ENCODE results near the gene MAGEL2. TPM values are rescaled to one million over a fixed set of nuclear protein-coding genes. Genes with fewer than 3 reads are reported as not detected.

MAGEL2 gene
- total and polyA plus RNA-seq, 2 experiments from 2014 or later: 4.8 to 10.1 TPM

DNA sequence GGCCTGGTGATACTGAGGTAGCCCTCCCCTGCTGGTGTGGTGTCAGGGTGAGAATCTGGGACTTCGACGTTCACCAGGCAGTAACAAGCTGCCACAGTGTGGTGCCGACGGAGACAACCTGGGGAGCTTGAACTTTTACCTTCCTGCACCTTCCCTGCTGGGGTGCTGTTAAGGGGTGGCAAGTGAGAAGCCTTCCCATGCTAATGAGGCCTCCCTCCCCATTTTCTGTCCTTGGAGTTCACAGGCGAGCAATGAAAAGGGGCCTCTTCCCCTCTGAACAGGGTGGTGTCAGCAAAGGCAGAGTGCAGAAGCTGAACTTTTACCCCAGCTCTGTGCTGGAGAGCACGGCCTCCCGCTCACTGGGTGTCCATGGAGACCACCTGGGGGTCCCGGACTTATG, 13.5 kb downstream of the MAGEL2 start:
- H3K27me3 Mint-ChIP-seq (ENCODE audit: insufficient read depth, low read depth, poor library complexity): peaks cover 19% of the 10 kb centered on the region
- no peak overlapping the region for H3K4me2 ChIP-seq
- no peak overlapping the region for H3K27ac Mint-ChIP-seq
- no peaks in the 10 kb centered on the region for H4K20me1 ChIP-seq (replicated peaks; ENCODE audit: insufficient read depth)
- TF ChIP-seq EZH2phosphoT487 (IDR thresholded peaks at IDR 0.05; ENCODE audit: unreplicated experiment) (no peak), POLR2AphosphoS5 (IDR thresholded peaks at IDR 0.05; ENCODE audit: low read depth) (no peak), EZH2 (IDR thresholded peaks at IDR 0.05; ENCODE audit: low read depth, unreplicated experiment) (no peak), JUNB (IDR thresholded peaks at IDR 0.05; ENCODE audit: unreplicated experiment) (no peak), CREB1 (CRISPR knock-in tag; IDR thresholded peaks at IDR 0.05; ENCODE audit: low read depth) (no peak), ZNF331 (CRISPR knock-in tag; IDR thresholded peaks at IDR 0.05; ENCODE audit: low read depth) (no peak), CTCF (conservative IDR thresholded peaks at IDR 0.05; ENCODE audit: low read depth in 2 of 2) (no peak), NANOG (IDR thresholded peaks at IDR 0.05; ENCODE audit: borderline replicate concordance) (no peak), REST (IDR thresholded peaks at IDR 0.05; ENCODE audit: unreplicated experiment) (no peak), ZNF114 (CRISPR knock-in tag; IDR thresholded peaks at IDR 0.05) (no peak), STAT1 (IDR thresholded peaks at IDR 0.05; ENCODE audit: unreplicated experiment) (no peak)
- TF ChIP-seq, protein P1, sequence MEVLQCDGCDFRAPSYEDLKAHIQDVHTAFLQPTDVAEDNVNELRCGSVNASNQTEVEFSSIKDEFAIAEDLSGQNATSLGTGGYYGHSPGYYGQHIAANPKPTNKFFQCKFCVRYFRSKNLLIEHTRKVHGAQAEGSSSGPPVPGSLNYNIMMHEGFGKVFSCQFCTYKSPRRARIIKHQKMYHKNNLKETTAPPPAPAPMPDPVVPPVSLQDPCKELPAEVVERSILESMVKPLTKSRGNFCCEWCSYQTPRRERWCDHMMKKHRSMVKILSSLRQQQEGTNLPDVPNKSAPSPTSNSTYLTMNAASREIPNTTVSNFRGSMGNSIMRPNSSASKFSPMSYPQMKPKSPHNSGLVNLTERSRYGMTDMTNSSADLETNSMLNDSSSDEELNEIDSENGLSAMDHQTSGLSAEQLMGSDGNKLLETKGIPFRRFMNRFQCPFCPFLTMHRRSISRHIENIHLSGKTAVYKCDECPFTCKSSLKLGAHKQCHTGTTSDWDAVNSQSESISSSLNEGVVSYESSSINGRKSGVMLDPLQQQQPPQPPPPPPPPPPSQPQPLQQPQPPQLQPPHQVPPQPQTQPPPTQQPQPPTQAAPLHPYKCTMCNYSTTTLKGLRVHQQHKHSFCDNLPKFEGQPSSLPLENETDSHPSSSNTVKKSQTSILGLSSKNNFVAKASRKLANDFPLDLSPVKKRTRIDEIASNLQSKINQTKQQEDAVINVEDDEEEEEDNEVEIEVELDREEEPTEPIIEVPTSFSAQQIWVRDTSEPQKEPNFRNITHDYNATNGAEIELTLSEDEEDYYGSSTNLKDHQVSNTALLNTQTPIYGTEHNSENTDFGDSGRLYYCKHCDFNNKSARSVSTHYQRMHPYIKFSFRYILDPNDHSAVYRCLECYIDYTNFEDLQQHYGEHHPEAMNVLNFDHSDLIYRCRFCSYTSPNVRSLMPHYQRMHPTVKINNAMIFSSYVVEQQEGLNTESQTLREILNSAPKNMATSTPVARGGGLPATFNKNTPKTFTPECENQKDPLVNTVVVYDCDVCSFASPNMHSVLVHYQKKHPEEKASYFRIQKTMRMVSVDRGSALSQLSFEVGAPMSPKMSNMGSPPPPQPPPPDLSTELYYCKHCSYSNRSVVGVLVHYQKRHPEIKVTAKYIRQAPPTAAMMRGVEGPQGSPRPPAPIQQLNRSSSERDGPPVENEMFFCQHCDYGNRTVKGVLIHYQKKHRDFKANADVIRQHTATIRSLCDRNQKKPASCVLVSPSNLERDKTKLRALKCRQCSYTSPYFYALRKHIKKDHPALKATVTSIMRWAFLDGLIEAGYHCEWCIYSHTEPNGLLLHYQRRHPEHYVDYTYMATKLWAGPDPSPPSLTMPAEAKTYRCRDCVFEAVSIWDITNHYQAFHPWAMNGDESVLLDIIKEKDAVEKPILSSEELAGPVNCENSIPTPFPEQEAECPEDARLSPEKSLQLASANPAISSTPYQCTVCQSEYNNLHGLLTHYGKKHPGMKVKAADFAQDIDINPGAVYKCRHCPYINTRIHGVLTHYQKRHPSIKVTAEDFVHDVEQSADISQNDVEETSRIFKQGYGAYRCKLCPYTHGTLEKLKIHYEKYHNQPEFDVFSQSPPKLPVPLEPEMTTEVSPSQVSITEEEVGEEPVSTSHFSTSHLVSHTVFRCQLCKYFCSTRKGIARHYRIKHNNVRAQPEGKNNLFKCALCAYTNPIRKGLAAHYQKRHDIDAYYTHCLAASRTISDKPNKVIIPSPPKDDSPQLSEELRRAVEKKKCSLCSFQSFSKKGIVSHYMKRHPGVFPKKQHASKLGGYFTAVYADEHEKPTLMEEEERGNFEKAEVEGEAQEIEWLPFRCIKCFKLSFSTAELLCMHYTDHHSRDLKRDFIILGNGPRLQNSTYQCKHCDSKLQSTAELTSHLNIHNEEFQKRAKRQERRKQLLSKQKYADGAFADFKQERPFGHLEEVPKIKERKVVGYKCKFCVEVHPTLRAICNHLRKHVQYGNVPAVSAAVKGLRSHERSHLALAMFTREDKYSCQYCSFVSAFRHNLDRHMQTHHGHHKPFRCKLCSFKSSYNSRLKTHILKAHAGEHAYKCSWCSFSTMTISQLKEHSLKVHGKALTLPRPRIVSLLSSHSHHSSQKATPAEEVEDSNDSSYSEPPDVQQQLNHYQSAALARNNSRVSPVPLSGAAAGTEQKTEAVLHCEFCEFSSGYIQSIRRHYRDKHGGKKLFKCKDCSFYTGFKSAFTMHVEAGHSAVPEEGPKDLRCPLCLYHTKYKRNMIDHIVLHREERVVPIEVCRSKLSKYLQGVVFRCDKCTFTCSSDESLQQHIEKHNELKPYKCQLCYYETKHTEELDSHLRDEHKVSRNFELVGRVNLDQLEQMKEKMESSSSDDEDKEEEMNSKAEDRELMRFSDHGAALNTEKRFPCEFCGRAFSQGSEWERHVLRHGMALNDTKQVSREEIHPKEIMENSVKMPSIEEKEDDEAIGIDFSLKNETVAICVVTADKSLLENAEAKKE (CRISPR knock-in tag; IDR thresholded peaks at IDR 0.05): no peak
- TF ChIP-seq, protein P2, sequence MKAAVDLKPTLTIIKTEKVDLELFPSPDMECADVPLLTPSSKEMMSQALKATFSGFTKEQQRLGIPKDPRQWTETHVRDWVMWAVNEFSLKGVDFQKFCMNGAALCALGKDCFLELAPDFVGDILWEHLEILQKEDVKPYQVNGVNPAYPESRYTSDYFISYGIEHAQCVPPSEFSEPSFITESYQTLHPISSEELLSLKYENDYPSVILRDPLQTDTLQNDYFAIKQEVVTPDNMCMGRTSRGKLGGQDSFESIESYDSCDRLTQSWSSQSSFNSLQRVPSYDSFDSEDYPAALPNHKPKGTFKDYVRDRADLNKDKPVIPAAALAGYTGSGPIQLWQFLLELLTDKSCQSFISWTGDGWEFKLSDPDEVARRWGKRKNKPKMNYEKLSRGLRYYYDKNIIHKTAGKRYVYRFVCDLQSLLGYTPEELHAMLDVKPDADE (IDR thresholded peaks at IDR 0.05): no peak
- H3K36me3 ChIP-seq (ENCODE audit: insufficient read depth): no peaks in the 10 kb centered on the region
- no peaks in the 10 kb centered on the region for H3K79me2 ChIP-seq (replicated peaks; ENCODE audit: insufficient read depth)
- H3K9me2 ChIP-seq (ENCODE audit: insufficient read depth): no peaks in the 10 kb centered on the region
- H3K4me1 Mint-ChIP-seq: no peaks in the 10 kb centered on the region; the same call in 2 of the 3 replicates
- DNase-seq (ENCODE audit: low spot score): no peak
- H3K36me3 Mint-ChIP-seq (ENCODE audit: low read depth): peaks cover 12% of the 10 kb centered on the region
- no peaks in the 10 kb centered on the region for H3K4me1 ChIP-seq (ENCODE audit: insufficient read depth)
- H3K4me3 Mint-ChIP-seq: no peak overlapping the region
- H3F3A ChIP-seq (replicated peaks; ENCODE audit: low read depth): no peaks in the 10 kb centered on the region
- H3K9me3 Mint-ChIP-seq: peaks cover 71% of the 10 kb centered on the region
- no peak overlapping the region for H3K4me3 ChIP-seq
- no peak for ATAC-seq
- no peak overlapping the region for H2AFZ ChIP-seq
- H3K27me3 ChIP-seq (ENCODE audit: insufficient read depth): peaks cover 45% of the 10 kb centered on the region
- no peak overlapping the region for H3K27ac ChIP-seq (ENCODE audit: low read depth)
